HG02885 (cell line): ENCODE results near the gene HSF4.

Source experiments
- ATAC-seq: cut with Tn5 transposase; IDR thresholded peaks from one replicate; pipeline ENCODE4 v1.9.1; 2021; ENCODE audit warnings: mild to moderate bottlenecking; ENCODE audit not compliant: unreplicated experiment, poor library complexity

HSF4 gene

GRCh38 chr16:67197704-67198103, 33.2 kb downstream of the HSF4 start:
- ATAC-seq: no peak

- no peak for ATAC-seq
Measured at GRCh38 chr16:67198238-67198734, 33.7 kb downstream of the HSF4 start.

- no peak for ATAC-seq
Measured at GRCh38 chr16:67199011-67199807, 34.7 kb downstream of the HSF4 start, which contains the start of gene ELMO3. ELMO3 (plus strand) TSS chr16:67199131; CDS start chr16:67199327, 196 bp downstream.

GRCh38 chr16:67199808-67200198, 35.3 kb downstream of the HSF4 start:
- ATAC-seq: no peak

- no peak for ATAC-seq
Measured at GRCh38 chr16:67200491-67200890, 35.9 kb downstream of the HSF4 start.

GRCh38 chr16:67201411-67202345, 37.1 kb downstream of the HSF4 start:
- ATAC-seq: no peak

GRCh38 chr16:67202426-67202825, 37.9 kb downstream of the HSF4 start:
- no peak for ATAC-seq

GRCh38 chr16:67202956-67203493, 38.5 kb downstream of the HSF4 start:
- ATAC-seq: no peak

GRCh38 chr16:67204076-67204475, 39.5 kb downstream of the HSF4 start:
- no peak for ATAC-seq

- no peak for ATAC-seq
Measured at GRCh38 chr16:67206129-67206837, 41.7 kb downstream of the HSF4 start.

GRCh38 chr16:67206838-67207248, 42.3 kb downstream of the HSF4 start:
- no peak for ATAC-seq

- ATAC-seq: no peak
Measured at GRCh38 chr16:67207249-67208091, 42.9 kb downstream of the HSF4 start.

GRCh38 chr16:67208154-67208896, 43.8 kb downstream of the HSF4 start:
- no peak for ATAC-seq

- ATAC-seq: no peak
Measured at GRCh38 chr16:67209565-67209964, 45.0 kb downstream of the HSF4 start.

- ATAC-seq: no peak
Measured at GRCh38 chr16:67210069-67210937, 45.8 kb downstream of the HSF4 start.

GRCh38 chr16:67211674-67212073, 47.1 kb downstream of the HSF4 start:
- ATAC-seq: no peak

- no peak for ATAC-seq
Measured at GRCh38 chr16:67212766-67213165, 48.2 kb downstream of the HSF4 start.
